Loucy (cell line): ENCODE results near the gene CYP2W1.

Experiments
- H2AFZ ChIP-seq: fragments of 200-600 bp; sonication (generic); 2 replicates; pipeline ENCODE4 v1.6.0; 2016; ENCODE audit warnings: antibody characterized with exemption, mild to moderate bottlenecking, low read length, moderate library complexity
- H3F3A ChIP-seq: fragments of 200-600 bp; 2 replicates; pipeline ENCODE4 v1.6.0; 2016; ENCODE audit warnings: antibody characterized with exemption, low read depth, mild to moderate bottlenecking
- H3K27me3 ChIP-seq: fragments of 200-600 bp; sonication (generic); 2 replicates; pipeline ENCODE4 v1.6.1; 2014; ENCODE audit warnings: low read length, mild to moderate bottlenecking; ENCODE audit not compliant: insufficient read depth, poor library complexity, severe bottlenecking
- H3K36me3 ChIP-seq: fragments of 200-600 bp; sonication (generic); 2 replicates; pipeline ENCODE4 v1.6.1; 2016; ENCODE audit warnings: low read length; ENCODE audit not compliant: insufficient read depth
- H3K4me1 ChIP-seq: fragments of 200-600 bp; sonication (generic); 2 replicates; pipeline ENCODE4 v1.5.1; 2014; ENCODE audit warnings: low read length, mild to moderate bottlenecking; ENCODE audit not compliant: insufficient read depth, poor library complexity, severe bottlenecking
- H3K4me2 ChIP-seq: fragments of 200-600 bp; sonication (generic); 2 replicates; pipeline ENCODE4 v1.6.0; 2014; ENCODE audit warnings: antibody characterized with exemption, low read length, low read depth, mild to moderate bottlenecking; ENCODE audit not compliant: poor library complexity, severe bottlenecking
- H3K4me3 ChIP-seq: fragments of 200-600 bp; sonication (generic); 2 replicates; pipeline ENCODE4 v1.5.1; 2014; ENCODE audit warnings: low read length, mild to moderate bottlenecking, mixed read lengths; ENCODE audit not compliant: poor library complexity, severe bottlenecking
- H3K79me2 ChIP-seq: fragments of 200-600 bp; sonication (generic); 2 replicates; pipeline ENCODE4 v1.6.1; 2014; ENCODE audit warnings: low read length; ENCODE audit not compliant: insufficient read depth
- H3K9ac ChIP-seq: fragments of 200-600 bp; sonication (generic); 2 replicates; pipeline ENCODE4 v1.6.0; 2014; ENCODE audit warnings: mild to moderate bottlenecking, low read depth, low read length, moderate library complexity; ENCODE audit not compliant: poor library complexity, severe bottlenecking
- H3K9me2 ChIP-seq: fragments of 200-600 bp; sonication (generic); replicated peaks from 2 replicates; pipeline ENCODE4 v1.6.1; 2016; ENCODE audit warnings: low read depth, low read length, mixed read lengths
- H3K9me3 ChIP-seq: fragments of 200-600 bp; sonication (generic); 2 replicates; pipeline ENCODE4 v1.6.1; 2014; ENCODE audit warnings: mild to moderate bottlenecking, antibody characterized with exemption, low read length, low read depth; ENCODE audit not compliant: insufficient read depth
- H4K20me1 ChIP-seq: fragments of 200-600 bp; sonication (generic); 2 replicates; pipeline ENCODE4 v1.6.0; 2014; ENCODE audit warnings: antibody characterized with exemption, low read length, mild to moderate bottlenecking; ENCODE audit not compliant: insufficient read depth, poor library complexity, severe bottlenecking
- CTCF ChIP-seq: fragments of 200-600 bp; sonication (generic); conservative IDR thresholded peaks from 2 replicates; pipeline ENCODE4 v1.5.1; 2014; ENCODE audit warnings: mild to moderate bottlenecking, antibody characterized with exemption, low read length
- EZH2phosphoT487 ChIP-seq: fragments of 200-600 bp; IDR thresholded peaks from 2 replicates; pipeline ENCODE4 v1.6.1; 2018; ENCODE audit warnings: antibody characterized with exemption, mild to moderate bottlenecking, moderate library complexity, borderline replicate concordance

The CYP2W1 gene

GRCh38 chr7:1030444-1031070 is 47.6 kb downstream of the CYP2W1 start:
- no peaks in the 10 kb centered on the region; the same call in 1 of the 2 replicates for H3K36me3 ChIP-seq
- no peaks in the 10 kb centered on the region for H3K9me3 ChIP-seq
- H3K27me3 ChIP-seq = no peaks in the 10 kb centered on the region
- H3K4me2 ChIP-seq = no peak overlapping the region
- no peak overlapping the region for H3K9ac ChIP-seq
- H3K4me3 ChIP-seq = no peak overlapping the region
- no peak for TF ChIP-seq CTCF
- no peaks in the 10 kb centered on the region for H3K9me2 ChIP-seq
- peaks cover 53% of the 10 kb centered on the region for H3K79me2 ChIP-seq
- no peaks in the 10 kb centered on the region for H3F3A ChIP-seq
- no peak overlapping the region for H2AFZ ChIP-seq
- H3K4me1 ChIP-seq = peaks cover 41% of the 10 kb centered on the region
- peaks cover 20% of the 10 kb centered on the region for H4K20me1 ChIP-seq

GRCh38 chr7:1031716-1032455 is 48.9 kb downstream of the CYP2W1 start:
- Histone ChIP-seq H3K36me3 (no peaks in the 10 kb centered on the region), H3K9ac (no peak overlapping the region), H3K4me3 (no peak overlapping the region), H3K27me3 (no peaks in the 10 kb centered on the region), H3F3A (no peaks in the 10 kb centered on the region), H3K4me1 (peaks cover 37% of the 10 kb centered on the region), H2AFZ (no peak overlapping the region), H3K4me2 (no peak overlapping the region), H4K20me1 (peaks cover 9% of the 10 kb centered on the region), H3K79me2 (peaks cover 39% of the 10 kb centered on the region), H3K9me3 (no peaks in the 10 kb centered on the region), H3K9me2 (no peaks in the 10 kb centered on the region)
- no peak for TF ChIP-seq EZH2phosphoT487
- no peak for TF ChIP-seq CTCF

- no peak overlapping the region for H2AFZ ChIP-seq
- H3K79me2 ChIP-seq = peaks cover 32% of the 10 kb centered on the region
- no peak for TF ChIP-seq EZH2phosphoT487
- no peak for TF ChIP-seq CTCF
- no peaks in the 10 kb centered on the region for H3K27me3 ChIP-seq
- no peaks in the 10 kb centered on the region for H3K9me2 ChIP-seq
- peaks cover 2% of the 10 kb centered on the region for H4K20me1 ChIP-seq
- no peaks in the 10 kb centered on the region for H3K36me3 ChIP-seq
- H3K4me3 ChIP-seq = no peak overlapping the region
- no peaks in the 10 kb centered on the region for H3F3A ChIP-seq
- H3K4me1 ChIP-seq = peaks cover 29% of the 10 kb centered on the region
- no peak overlapping the region for H3K9ac ChIP-seq
- H3K9me3 ChIP-seq = no peaks in the 10 kb centered on the region
- no peak overlapping the region for H3K4me2 ChIP-seq
Observed at GRCh38 chr7:1032536-1033181, 49.7 kb downstream of the CYP2W1 start.
